Mesothelial cell of epicardium (in vitro differentiated cells): ENCODE results near the gene RAB5B. TPM values are rescaled to one million over a fixed set of nuclear protein-coding genes. Genes with fewer than 3 reads are reported as not detected.

Experiments used
- DNase-seq, 2 experiments: peaks; one replicate each; pipeline ENCODE4 v3.0.0; 2021; ENCODE audit warnings: low spot score in 2 of 2; ENCODE audit not compliant: unreplicated experiment in 2 of 2
- H3K27ac Mint-ChIP-seq: 2 replicates; pipeline ENCODE4 v1.8.0; 2021; ENCODE audit warnings: mixed read lengths
- H3K27me3 Mint-ChIP-seq: 2 replicates; pipeline ENCODE4 v1.8.0; 2021; ENCODE audit warnings: low read depth, mixed read lengths
- H3K36me3 Mint-ChIP-seq: 2 replicates; pipeline ENCODE4 v1.8.0; 2021; ENCODE audit warnings: mixed read lengths
- H3K4me1 Mint-ChIP-seq: 2 replicates; pipeline ENCODE4 v1.8.0; 2021; ENCODE audit warnings: mixed read lengths
- H3K4me3 Mint-ChIP-seq: 2 replicates; pipeline ENCODE4 v1.8.0; 2021; ENCODE audit warnings: mild to moderate bottlenecking, moderate library complexity, mixed read lengths
- H3K9me3 Mint-ChIP-seq: 2 replicates; pipeline ENCODE4 v1.8.0; 2021; ENCODE audit warnings: mixed read lengths
- CTCF ChIP-seq: fragments of 200-600 bp; sonication (generic); IDR thresholded peaks from one replicate; pipeline ENCODE4 v1.5.0; 2021; ENCODE audit warnings: antibody characterized with exemption; ENCODE audit not compliant: unreplicated experiment
- total RNA-seq: library from RNA; stranded (reverse); gene quantifications from 3 replicates; pipeline ENCODE4 v1.2.1, GENCODE V29; 2021

The RAB5B gene
- total RNA-seq, 1 donor from 2014 or later, result 101 TPM

DNA sequence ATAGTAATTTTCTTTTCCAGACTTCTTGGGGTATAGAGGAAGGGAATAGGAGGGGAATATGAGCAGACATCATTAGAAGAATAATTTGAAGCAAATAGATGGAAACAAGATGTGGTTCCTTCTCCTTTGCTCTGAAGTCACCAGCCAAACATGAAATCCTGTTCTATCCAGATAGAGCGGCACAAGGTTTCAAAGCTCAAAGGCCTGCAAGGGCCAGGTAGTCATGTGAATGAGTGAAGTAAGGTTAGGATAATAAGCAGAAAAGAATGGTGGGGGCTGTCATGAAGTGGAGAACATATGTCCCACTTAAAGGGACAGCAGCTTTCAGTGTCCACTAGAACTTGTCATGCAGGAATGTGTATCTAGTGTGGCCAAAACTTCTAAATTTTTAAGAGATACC lies 44.5 kb downstream of the RAB5B start:
- Mint-ChIP-seq H3K27ac (peak overlapping the region; percentile 76), H3K4me3 (no peak overlapping the region), H3K36me3 (peaks cover 6% of the 10 kb centered on the region), H3K4me1 (peaks cover 56% of the 10 kb centered on the region), H3K9me3 (no peaks in the 10 kb centered on the region), H3K27me3 (no peaks in the 10 kb centered on the region)
- DNase-seq, result no peak
- TF ChIP-seq CTCF, result no peak

GRCh38 chr12:56020423-56021184 lies 46.7 kb downstream of the RAB5B start, which contains the start of gene IKZF4:
Gene IKZF4, plus strand, starts transcription at chr12:56021043. Its CDS starts 451 bp downstream, at chr12:56021494.
- no peak for TF ChIP-seq CTCF
- peak within 1 kb of the TSS; percentile 99 for H3K27ac Mint-ChIP-seq
- peak in 1 of 2 experiments; percentile 47 for DNase-seq
- H3K9me3 Mint-ChIP-seq, result no peaks in the 10 kb centered on the region
- peaks cover 7% of the 10 kb centered on the region for H3K36me3 Mint-ChIP-seq
- peak within 1 kb of the TSS; percentile 86 for H3K4me3 Mint-ChIP-seq
- H3K4me1 Mint-ChIP-seq, result peaks cover 53% of the 10 kb centered on the region
- H3K27me3 Mint-ChIP-seq, result no peaks in the 10 kb centered on the region

DNA sequence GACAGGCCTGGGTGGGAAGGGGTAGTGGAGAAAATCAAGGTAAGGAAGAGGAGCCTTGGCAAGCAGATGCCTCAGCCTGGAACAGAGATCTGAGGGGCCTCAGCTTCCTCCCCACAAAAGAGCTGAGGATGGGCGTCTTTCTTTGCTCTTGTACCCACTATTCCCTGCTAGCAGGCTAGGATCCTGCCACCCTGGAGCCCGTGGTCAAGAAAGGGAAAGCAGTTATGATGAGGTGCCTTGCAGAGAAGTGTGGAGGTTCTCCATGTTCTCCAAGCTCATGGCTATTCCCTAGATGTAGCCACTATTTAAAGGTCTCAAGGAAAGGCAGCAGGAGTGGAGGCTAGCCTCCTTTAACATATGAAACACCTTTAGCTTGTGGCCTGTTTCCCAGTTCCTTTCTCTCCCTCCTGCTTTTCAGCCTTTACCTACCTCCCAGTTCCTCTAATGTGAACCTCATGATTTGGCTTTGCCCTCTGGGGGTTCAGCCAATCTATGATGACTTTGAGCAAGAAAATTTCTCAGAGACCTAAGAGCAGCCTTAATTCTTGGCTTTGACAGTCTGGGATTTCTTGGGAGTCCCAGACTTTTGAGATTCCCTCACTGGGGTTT lies 48.1 kb downstream of the RAB5B start:
- Mint-ChIP-seq H3K9me3 (no peaks in the 10 kb centered on the region), H3K27ac (peak overlapping the region; percentile 99), H3K4me1 (peaks cover 48% of the 10 kb centered on the region), H3K36me3 (peaks cover 8% of the 10 kb centered on the region), H3K27me3 (no peaks in the 10 kb centered on the region), H3K4me3 (peak overlapping the region; percentile 86)
- no peak for TF ChIP-seq CTCF
- no peak for DNase-seq

DNA sequence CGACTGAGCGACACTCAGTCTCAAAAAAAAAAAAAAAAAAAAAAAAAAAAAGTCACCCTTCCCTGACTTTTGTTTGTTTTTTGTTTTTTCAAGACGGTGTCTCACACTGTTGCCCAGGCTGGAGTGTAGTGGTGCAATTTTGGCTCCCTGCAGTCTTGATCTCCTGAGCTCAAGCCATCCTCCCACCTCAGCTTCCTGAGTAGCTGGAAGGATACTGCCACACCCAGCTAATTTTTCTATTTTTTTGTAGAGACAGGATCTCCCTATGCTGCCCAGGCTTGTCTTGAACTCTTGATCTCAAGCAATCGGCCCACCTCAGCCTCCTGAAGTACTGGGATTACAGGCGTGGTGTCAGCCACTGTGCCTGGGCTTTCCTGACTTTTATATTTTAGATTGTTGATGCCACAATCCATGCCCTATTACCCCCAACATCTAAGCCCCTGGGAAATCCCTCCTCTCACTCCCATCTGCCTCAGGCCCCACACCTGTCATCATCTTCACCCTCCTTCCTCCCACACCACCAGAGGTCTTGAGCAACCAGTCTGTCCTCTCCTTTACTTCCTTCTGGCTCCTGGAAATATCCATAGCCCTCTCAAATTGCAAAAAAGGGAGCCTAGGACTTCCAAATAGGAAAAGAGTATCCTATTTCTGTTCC lies 54.8 kb downstream of the RAB5B start:
- no peaks in the 10 kb centered on the region for H3K9me3 Mint-ChIP-seq
- no peak for TF ChIP-seq CTCF
- peaks cover 30% of the 10 kb centered on the region for H3K4me1 Mint-ChIP-seq
- H3K27me3 Mint-ChIP-seq, result no peaks in the 10 kb centered on the region
- peaks cover 30% of the 10 kb centered on the region for H3K36me3 Mint-ChIP-seq
- H3K27ac Mint-ChIP-seq, result peak overlapping the region; percentile 94
- DNase-seq, result no peak
- no peak overlapping the region for H3K4me3 Mint-ChIP-seq

DNA sequence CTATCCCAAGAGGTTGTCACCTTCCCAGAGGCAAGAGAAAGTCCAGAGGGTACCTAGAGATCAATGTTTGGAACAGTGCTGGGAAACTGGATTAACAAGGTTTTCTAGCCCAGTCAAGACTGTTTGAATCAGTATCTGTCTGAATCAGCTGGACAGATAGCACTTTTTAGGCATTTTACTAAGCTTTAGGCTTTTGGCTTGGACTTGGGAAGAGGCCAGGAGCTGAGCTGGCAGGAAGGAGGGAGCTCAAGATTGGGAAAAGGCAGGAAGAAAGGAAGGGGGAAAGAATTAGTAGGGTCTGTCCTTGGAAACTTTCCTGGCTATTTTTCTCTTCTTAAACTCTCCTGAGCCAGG lies 55.3 kb downstream of the RAB5B start:
- H3K27ac Mint-ChIP-seq, result peak overlapping the region; percentile 94
- TF ChIP-seq CTCF, result no peak
- H3K4me3 Mint-ChIP-seq, result no peak overlapping the region
- H3K36me3 Mint-ChIP-seq, result peaks cover 30% of the 10 kb centered on the region
- H3K9me3 Mint-ChIP-seq, result no peaks in the 10 kb centered on the region
- DNase-seq, result no peak
- peaks cover 26% of the 10 kb centered on the region for H3K4me1 Mint-ChIP-seq
- no peaks in the 10 kb centered on the region for H3K27me3 Mint-ChIP-seq
